Measurements from ENCODE around the gene KPNB1.
A peak's percentile ranks its signal among the peaks of the same experiment; 100 is the strongest.

The KPNB1 gene

GRCh38 chr17:47649153-47649971, at the start of gene KPNB1:
Gene KPNB1 (plus strand): TSS chr17:47649919. CDS start chr17:47650245, 326 bp downstream.
- peak; percentile 96 for DNase-seq

- no peak for DNase-seq
Measured at GRCh38 chr17:47603830-47604597, 45.7 kb upstream of the KPNB1 start.

- DNase-seq = no peak
Measured at GRCh38 chr17:47604598-47604927, 45.2 kb upstream of the KPNB1 start.

GRCh38 chr17:47605011-47605410, 44.7 kb upstream of the KPNB1 start:
- DNase-seq = no peak

GRCh38 chr17:47607481-47607880, 42.2 kb upstream of the KPNB1 start:
- no peak for DNase-seq

- no peak for DNase-seq
Measured at GRCh38 chr17:47611372-47612350, 38.1 kb upstream of the KPNB1 start.

- no peak for DNase-seq
Measured at GRCh38 chr17:47615766-47616424, 33.8 kb upstream of the KPNB1 start.

- DNase-seq = no peak
Measured at GRCh38 chr17:47618410-47618809, 31.3 kb upstream of the KPNB1 start.

- no peak for DNase-seq
Measured at GRCh38 chr17:47620503-47621245, 29.0 kb upstream of the KPNB1 start.

GRCh38 chr17:47621293-47622179, 28.2 kb upstream of the KPNB1 start:
- no peak for DNase-seq

GRCh38 chr17:47622180-47622549, 27.6 kb upstream of the KPNB1 start:
- no peak for DNase-seq

GRCh38 chr17:47624727-47625068, 25.0 kb upstream of the KPNB1 start:
- no peak for DNase-seq

GRCh38 chr17:47628014-47628566, 21.6 kb upstream of the KPNB1 start:
- DNase-seq = no peak

- no peak for DNase-seq
Measured at GRCh38 chr17:47629826-47630225, 19.9 kb upstream of the KPNB1 start.

GRCh38 chr17:47630614-47631013, 19.1 kb upstream of the KPNB1 start:
- no peak for DNase-seq

- DNase-seq = no peak
Measured at GRCh38 chr17:47632991-47633390, 16.7 kb upstream of the KPNB1 start.

- DNase-seq = no peak
Measured at GRCh38 chr17:47633996-47634395, 15.7 kb upstream of the KPNB1 start.

GRCh38 chr17:47634870-47635269, 14.8 kb upstream of the KPNB1 start:
- DNase-seq = no peak

GRCh38 chr17:47635734-47636133, 14.0 kb upstream of the KPNB1 start:
- DNase-seq = no peak

- DNase-seq = no peak
Measured at GRCh38 chr17:47636273-47637030, 13.3 kb upstream of the KPNB1 start.
